ENCODE results near the gene SERPIND1.

DNA sequence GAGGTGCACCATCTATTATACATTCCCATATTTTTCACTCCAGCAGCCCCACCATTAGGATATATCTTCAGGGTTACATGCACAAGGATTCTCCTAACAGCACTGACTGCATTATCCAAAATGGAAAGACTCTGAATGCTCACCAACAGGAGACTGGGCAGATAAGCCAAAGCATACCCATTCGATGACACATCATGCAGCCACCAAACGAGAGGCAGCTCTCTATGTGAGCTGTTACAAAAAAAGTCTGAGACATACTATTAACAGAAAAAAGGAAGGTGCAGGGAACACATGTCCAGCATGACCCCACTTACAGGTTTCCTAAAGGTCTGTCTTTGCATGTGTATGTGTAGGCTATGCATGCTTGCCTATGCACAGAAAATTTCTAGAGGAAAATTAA lies 12.4 kb upstream of the SERPIND1 start:
- no peak for TF ChIP-seq POLR2A (IDR thresholded peaks at IDR 0.05)
- no peak for TF ChIP-seq CTCF (IDR thresholded peaks at IDR 0.05)
